Activated CD4-positive, alpha-beta T cell treated with anti-CD3 and anti-CD28 coated beads for 4 hours (primary cell): Measurements from ENCODE around the gene KCNA10.

Experiments
- DNase-seq, 2 donors: peaks; one replicate each; pipeline ENCODE4 v3.0.0-alpha.2; 2020

Gene KCNA10

GRCh38 chr1:110494522-110495406 is 24.2 kb downstream of the KCNA10 start:
- no peak for DNase-seq

GRCh38 chr1:110494036-110494435 is 24.9 kb downstream of the KCNA10 start:
- no peak for DNase-seq

GRCh38 chr1:110493059-110493699 is 25.8 kb downstream of the KCNA10 start:
- no peak for DNase-seq

- no peak for DNase-seq
These were observed 26.4 kb downstream of the KCNA10 start for GRCh38 chr1:110492573-110492972.

- no peak for DNase-seq
These were observed 28.1 kb downstream of the KCNA10 start for GRCh38 chr1:110490791-110491451.

GRCh38 chr1:110489973-110490542 is 28.9 kb downstream of the KCNA10 start:
- no peak for DNase-seq

GRCh38 chr1:110489406-110489805 is 29.6 kb downstream of the KCNA10 start:
- no peak for DNase-seq

GRCh38 chr1:110488867-110489266 is 30.1 kb downstream of the KCNA10 start:
- DNase-seq: no peak

GRCh38 chr1:110488161-110488560 is 30.8 kb downstream of the KCNA10 start:
- no peak for DNase-seq

GRCh38 chr1:110487726-110488125 is 31.2 kb downstream of the KCNA10 start:
- DNase-seq: no peak

- no peak for DNase-seq
These were observed 33.2 kb downstream of the KCNA10 start for GRCh38 chr1:110485725-110486124.

- no peak for DNase-seq
These were observed 34.2 kb downstream of the KCNA10 start for GRCh38 chr1:110484801-110485200.

GRCh38 chr1:110483308-110483685 is 35.7 kb downstream of the KCNA10 start:
- DNase-seq: no peak

GRCh38 chr1:110482662-110483307 is 36.2 kb downstream of the KCNA10 start:
- DNase-seq: no peak

- no peak for DNase-seq
These were observed 36.9 kb downstream of the KCNA10 start for GRCh38 chr1:110481968-110482623.

- DNase-seq: no peak
These were observed 38.4 kb downstream of the KCNA10 start for GRCh38 chr1:110480356-110481096.

GRCh38 chr1:110478886-110479285 is 40.1 kb downstream of the KCNA10 start:
- no peak for DNase-seq

GRCh38 chr1:110477967-110478640 is 40.9 kb downstream of the KCNA10 start:
- DNase-seq: no peak

- DNase-seq: no peak
These were observed 41.5 kb downstream of the KCNA10 start for GRCh38 chr1:110477445-110477957.

- no peak for DNase-seq
These were observed 41.9 kb downstream of the KCNA10 start for GRCh38 chr1:110477041-110477440.
